Gastroesophageal sphincter (tissue), 3 donors: ENCODE data around the gene NACA2.
"Not testable (repeated sequence)": the region's sequence is repeated elsewhere in the genome, so short reads cannot be mapped to it uniquely, and the experiment has no call there.

Source experiments
- EP300 ChIP-seq: sonication (generic); formaldehyde crosslinking; IDR thresholded peaks from one replicate; pipeline ENCODE4 v1.6.1; 2017; ENCODE audit warnings: antibody characterized with exemption, mild to moderate bottlenecking
- POLR2A ChIP-seq, 2 donors: fragments of 450-650 bp; IDR thresholded peaks; one replicate each; pipeline ENCODE4 v1.6.1; 2017; ENCODE audit warnings: antibody characterized with exemption in 2 of 2, mild to moderate bottlenecking in 2 of 2, moderate library complexity in 1 of 2
- POLR2AphosphoS5 ChIP-seq: sonication (generic); formaldehyde crosslinking; IDR thresholded peaks from one replicate; pipeline ENCODE4 v1.6.1; 2017; ENCODE audit warnings: antibody characterized with exemption
- TF ChIP-seq, protein P1 (sequence below), 4 experiments: fragments of 200-600 bp in 2 of 4; fragments of 450-650 bp in 2 of 4; sonication (generic) in 1 of 4; IDR thresholded peaks; one replicate each; pipeline ENCODE4 v1.5.1; 2017 to 2019; ENCODE audit warnings: antibody characterized with exemption in 4 of 4, mild to moderate bottlenecking in 2 of 4, moderate library complexity in 2 of 4

GRCh38 chr17:61565850-61566249 lies 25.2 kb downstream of the NACA2 start:
- TF ChIP-seq, protein P1, sequence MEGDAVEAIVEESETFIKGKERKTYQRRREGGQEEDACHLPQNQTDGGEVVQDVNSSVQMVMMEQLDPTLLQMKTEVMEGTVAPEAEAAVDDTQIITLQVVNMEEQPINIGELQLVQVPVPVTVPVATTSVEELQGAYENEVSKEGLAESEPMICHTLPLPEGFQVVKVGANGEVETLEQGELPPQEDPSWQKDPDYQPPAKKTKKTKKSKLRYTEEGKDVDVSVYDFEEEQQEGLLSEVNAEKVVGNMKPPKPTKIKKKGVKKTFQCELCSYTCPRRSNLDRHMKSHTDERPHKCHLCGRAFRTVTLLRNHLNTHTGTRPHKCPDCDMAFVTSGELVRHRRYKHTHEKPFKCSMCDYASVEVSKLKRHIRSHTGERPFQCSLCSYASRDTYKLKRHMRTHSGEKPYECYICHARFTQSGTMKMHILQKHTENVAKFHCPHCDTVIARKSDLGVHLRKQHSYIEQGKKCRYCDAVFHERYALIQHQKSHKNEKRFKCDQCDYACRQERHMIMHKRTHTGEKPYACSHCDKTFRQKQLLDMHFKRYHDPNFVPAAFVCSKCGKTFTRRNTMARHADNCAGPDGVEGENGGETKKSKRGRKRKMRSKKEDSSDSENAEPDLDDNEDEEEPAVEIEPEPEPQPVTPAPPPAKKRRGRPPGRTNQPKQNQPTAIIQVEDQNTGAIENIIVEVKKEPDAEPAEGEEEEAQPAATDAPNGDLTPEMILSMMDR (IDR thresholded peaks at IDR 0.05) = not testable (repeated sequence)
- not testable (repeated sequence) for TF ChIP-seq POLR2A (IDR thresholded peaks at IDR 0.05); EP300; POLR2AphosphoS5
